Measurements from ENCODE around the gene ADD3. TPM values are rescaled to one million over a fixed set of nuclear protein-coding genes. Genes with fewer than 3 reads are reported as not detected.

The ADD3 gene
- total RNA-seq, 3 donors from 2014 or later = 14.5 to 18.8 (median 16.6) TPM

DNA sequence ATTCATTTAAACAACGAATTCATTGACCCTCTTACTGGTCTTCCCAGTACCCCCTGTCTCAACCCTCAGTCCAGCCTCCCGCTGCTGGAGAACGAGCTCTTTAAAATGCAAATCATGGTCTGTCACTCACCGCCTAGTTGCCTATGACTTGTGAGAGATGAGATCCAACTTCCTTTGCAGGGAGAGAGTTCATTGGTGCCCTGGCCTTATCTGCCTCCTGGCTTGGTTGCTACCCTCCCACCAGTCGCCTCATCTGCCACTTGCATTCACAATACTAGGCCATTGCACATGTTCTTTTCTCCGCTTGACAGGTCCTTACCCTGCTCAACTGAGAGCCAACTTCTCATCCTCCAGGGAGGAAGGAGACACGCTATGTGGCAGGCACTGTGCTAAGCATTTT, 145.6 kb downstream of the ADD3 start:
- ATAC-seq (no peak), DNase-seq (no peak)
- Mint-ChIP-seq H3K36me3 (ENCODE audit: insufficient read depth) (no peaks in the 10 kb centered on the region), H3K4me1 (ENCODE audit: low read depth) (peaks cover 27% of the 10 kb centered on the region), H3K9me3 (no peaks in the 10 kb centered on the region), H3K27me3 (ENCODE audit: low read depth) (peaks cover 77% of the 10 kb centered on the region), H3K4me3 (no peak overlapping the region)

DNA sequence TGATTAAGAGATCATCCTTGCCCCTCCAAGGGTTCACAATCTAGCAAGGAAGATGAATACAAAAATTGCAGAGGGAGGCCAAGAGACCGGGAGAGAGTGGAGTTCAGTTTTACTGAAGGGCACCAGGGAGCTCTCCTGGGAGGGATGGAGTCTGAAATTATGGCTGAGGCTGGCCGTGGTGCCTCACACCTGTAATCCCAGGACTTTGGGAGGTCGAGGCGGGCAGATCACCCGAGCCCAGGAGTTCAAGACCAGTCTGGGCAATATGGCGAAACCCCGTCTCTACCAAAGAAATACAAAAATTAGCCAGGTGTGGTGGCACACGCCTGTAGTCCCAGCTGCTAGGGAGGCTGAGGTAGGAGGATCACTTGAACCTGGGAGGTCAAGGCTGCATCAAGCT, 148.3 kb downstream of the ADD3 start:
- Mint-ChIP-seq H3K27me3 (ENCODE audit: low read depth) (peaks cover 75% of the 10 kb centered on the region), H3K9me3 (no peaks in the 10 kb centered on the region), H3K4me1 (ENCODE audit: low read depth) (peaks cover 27% of the 10 kb centered on the region), H3K4me3 (no peak overlapping the region), H3K36me3 (ENCODE audit: insufficient read depth) (no peaks in the 10 kb centered on the region)
- ATAC-seq (no peak), DNase-seq (no peak)

- Mint-ChIP-seq H3K4me1 (ENCODE audit: low read depth) (peaks cover 26% of the 10 kb centered on the region), H3K27me3 (ENCODE audit: low read depth) (peaks cover 74% of the 10 kb centered on the region), H3K9me3 (no peaks in the 10 kb centered on the region), H3K4me3 (no peak overlapping the region), H3K36me3 (ENCODE audit: insufficient read depth) (no peaks in the 10 kb centered on the region)
- ATAC-seq (no peak), DNase-seq (no peak)
Observed at GRCh38 chr10:110158051-110159005, 150.5 kb downstream of the ADD3 start.

GRCh38 chr10:110160081-110160480, 152.3 kb downstream of the ADD3 start:
- ATAC-seq (no peak), DNase-seq (no peak)
- no peaks in the 10 kb centered on the region for H3K36me3 Mint-ChIP-seq (ENCODE audit: insufficient read depth)
- H3K4me1 Mint-ChIP-seq (ENCODE audit: low read depth) = peaks cover 21% of the 10 kb centered on the region
- no peaks in the 10 kb centered on the region for H3K9me3 Mint-ChIP-seq
- peaks cover 68% of the 10 kb centered on the region for H3K27me3 Mint-ChIP-seq (ENCODE audit: low read depth)
- H3K4me3 Mint-ChIP-seq = no peak overlapping the region

GRCh38 chr10:110160522-110160921, 152.7 kb downstream of the ADD3 start:
- Mint-ChIP-seq H3K4me1 (ENCODE audit: low read depth) (peaks cover 21% of the 10 kb centered on the region), H3K4me3 (no peak overlapping the region), H3K27me3 (ENCODE audit: low read depth) (peaks cover 69% of the 10 kb centered on the region), H3K9me3 (no peaks in the 10 kb centered on the region), H3K36me3 (ENCODE audit: insufficient read depth) (no peaks in the 10 kb centered on the region)
- ATAC-seq = no peak
- DNase-seq = no peak

DNA sequence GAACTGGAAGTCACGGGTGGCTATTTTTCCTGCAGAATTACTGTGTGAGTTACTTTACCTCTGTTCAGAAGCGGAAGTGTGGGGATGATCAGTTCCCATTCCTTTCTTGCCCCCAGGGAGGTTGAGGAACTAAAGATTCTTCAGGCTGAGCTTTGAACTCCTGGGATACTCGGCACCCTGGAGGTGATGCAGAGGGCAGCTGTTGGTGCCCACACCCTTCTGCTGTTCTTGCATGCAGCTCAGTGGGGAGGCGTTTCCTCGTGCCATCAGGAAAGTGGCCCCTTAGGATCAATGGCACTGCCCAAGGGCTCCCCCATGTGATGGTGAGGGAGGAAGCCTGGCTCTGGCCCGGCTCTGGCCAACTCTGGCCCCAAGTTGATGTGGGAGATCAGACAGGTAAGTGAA, 155.0 kb downstream of the ADD3 start:
- Mint-ChIP-seq H3K36me3 (ENCODE audit: insufficient read depth) (no peaks in the 10 kb centered on the region), H3K9me3 (no peaks in the 10 kb centered on the region), H3K27me3 (ENCODE audit: low read depth) (peaks cover 68% of the 10 kb centered on the region), H3K4me1 (ENCODE audit: low read depth) (peaks cover 6% of the 10 kb centered on the region), H3K4me3 (no peak overlapping the region)
- no peak for DNase-seq
- ATAC-seq = no peak

DNA sequence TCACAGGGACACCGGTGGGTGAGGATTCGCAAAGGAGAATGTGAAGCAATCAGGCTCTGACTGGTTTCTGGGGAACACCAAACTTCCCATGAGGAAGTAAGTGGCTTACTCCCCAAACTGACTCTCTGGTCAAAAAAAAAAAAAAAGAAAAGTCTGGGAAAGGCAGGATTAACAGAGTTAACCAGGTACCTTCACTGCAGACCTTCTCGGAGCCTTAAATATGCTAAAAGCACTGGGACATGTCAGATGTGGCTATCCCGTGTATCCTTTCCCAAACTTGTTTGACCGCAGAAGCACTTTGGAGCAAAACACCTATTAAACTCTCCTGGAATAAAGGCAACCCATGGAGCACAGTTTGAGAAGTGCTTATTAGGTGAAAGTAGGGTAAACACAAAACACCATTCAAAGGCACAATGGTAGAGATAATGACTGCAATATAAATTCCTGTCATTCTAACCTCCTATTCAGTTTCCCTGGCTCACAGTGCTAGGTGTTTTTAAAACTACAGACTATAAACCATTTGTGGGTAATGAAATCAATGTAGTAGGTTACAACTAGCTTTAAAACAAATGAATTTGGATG, 155.5 kb downstream of the ADD3 start:
- ATAC-seq (no peak), DNase-seq (no peak)
- Mint-ChIP-seq H3K27me3 (ENCODE audit: low read depth) (peaks cover 68% of the 10 kb centered on the region), H3K36me3 (ENCODE audit: insufficient read depth) (no peaks in the 10 kb centered on the region), H3K9me3 (no peaks in the 10 kb centered on the region), H3K4me1 (ENCODE audit: low read depth) (peaks cover 8% of the 10 kb centered on the region), H3K4me3 (no peak overlapping the region)

GRCh38 chr10:110163841-110164240, 156.1 kb downstream of the ADD3 start:
- H3K36me3 Mint-ChIP-seq (ENCODE audit: insufficient read depth) = no peaks in the 10 kb centered on the region
- H3K9me3 Mint-ChIP-seq = no peaks in the 10 kb centered on the region
- no peak for DNase-seq
- no peak overlapping the region for H3K4me3 Mint-ChIP-seq
- H3K27me3 Mint-ChIP-seq (ENCODE audit: low read depth) = peaks cover 68% of the 10 kb centered on the region
- peaks cover 11% of the 10 kb centered on the region for H3K4me1 Mint-ChIP-seq (ENCODE audit: low read depth)
- no peak for ATAC-seq

DNA sequence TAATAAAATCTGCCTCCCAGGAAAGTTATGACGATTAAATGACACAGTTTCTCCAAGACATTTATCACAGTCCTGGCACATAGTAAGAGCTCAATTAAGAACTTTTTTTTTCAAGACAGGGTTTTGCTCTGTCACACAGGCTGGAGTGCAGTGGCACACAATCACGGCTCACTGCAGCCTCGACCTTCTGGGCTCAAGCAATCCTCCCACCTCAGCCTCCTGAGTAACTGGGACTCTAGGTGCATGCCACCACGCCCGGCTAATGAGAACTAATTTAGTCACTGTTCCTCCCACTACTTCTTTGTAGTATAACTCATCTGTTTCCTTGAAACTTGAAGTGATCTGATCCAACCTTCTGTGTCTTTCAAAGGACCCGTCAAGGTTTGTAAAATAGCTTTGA, 157.5 kb downstream of the ADD3 start:
- Mint-ChIP-seq H3K36me3 (ENCODE audit: insufficient read depth) (no peaks in the 10 kb centered on the region), H3K27me3 (ENCODE audit: low read depth) (peaks cover 72% of the 10 kb centered on the region), H3K4me3 (no peak overlapping the region), H3K9me3 (no peaks in the 10 kb centered on the region), H3K4me1 (ENCODE audit: low read depth) (peaks cover 14% of the 10 kb centered on the region)
- DNase-seq = no peak
- peak in 1 of 2 donors; percentile 60 for ATAC-seq

- Mint-ChIP-seq H3K9me3 (no peaks in the 10 kb centered on the region), H3K4me1 (ENCODE audit: low read depth) (peaks cover 16% of the 10 kb centered on the region), H3K36me3 (ENCODE audit: insufficient read depth) (no peaks in the 10 kb centered on the region), H3K27me3 (ENCODE audit: low read depth) (peaks cover 74% of the 10 kb centered on the region), H3K4me3 (no peak overlapping the region)
- DNase-seq = no peak
- no peak for ATAC-seq
Observed at GRCh38 chr10:110167149-110167548, 159.4 kb downstream of the ADD3 start.

- no peak for DNase-seq
- H3K4me1 Mint-ChIP-seq (ENCODE audit: low read depth) = peaks cover 16% of the 10 kb centered on the region
- H3K4me3 Mint-ChIP-seq = no peak overlapping the region
- H3K27me3 Mint-ChIP-seq (ENCODE audit: low read depth) = peaks cover 79% of the 10 kb centered on the region
- peak; percentile 43 to 62 for ATAC-seq
- H3K36me3 Mint-ChIP-seq (ENCODE audit: insufficient read depth) = no peaks in the 10 kb centered on the region
- no peaks in the 10 kb centered on the region for H3K9me3 Mint-ChIP-seq
Observed at GRCh38 chr10:110168601-110169481, 161.1 kb downstream of the ADD3 start.

- DNase-seq = no peak
- H3K9me3 Mint-ChIP-seq = no peaks in the 10 kb centered on the region
- peaks cover 16% of the 10 kb centered on the region for H3K4me1 Mint-ChIP-seq (ENCODE audit: low read depth)
- H3K36me3 Mint-ChIP-seq (ENCODE audit: insufficient read depth) = no peaks in the 10 kb centered on the region
- ATAC-seq = no peak
- H3K27me3 Mint-ChIP-seq (ENCODE audit: low read depth) = peaks cover 75% of the 10 kb centered on the region
- H3K4me3 Mint-ChIP-seq = no peak overlapping the region
Observed at GRCh38 chr10:110169586-110169985, 161.8 kb downstream of the ADD3 start.

DNA sequence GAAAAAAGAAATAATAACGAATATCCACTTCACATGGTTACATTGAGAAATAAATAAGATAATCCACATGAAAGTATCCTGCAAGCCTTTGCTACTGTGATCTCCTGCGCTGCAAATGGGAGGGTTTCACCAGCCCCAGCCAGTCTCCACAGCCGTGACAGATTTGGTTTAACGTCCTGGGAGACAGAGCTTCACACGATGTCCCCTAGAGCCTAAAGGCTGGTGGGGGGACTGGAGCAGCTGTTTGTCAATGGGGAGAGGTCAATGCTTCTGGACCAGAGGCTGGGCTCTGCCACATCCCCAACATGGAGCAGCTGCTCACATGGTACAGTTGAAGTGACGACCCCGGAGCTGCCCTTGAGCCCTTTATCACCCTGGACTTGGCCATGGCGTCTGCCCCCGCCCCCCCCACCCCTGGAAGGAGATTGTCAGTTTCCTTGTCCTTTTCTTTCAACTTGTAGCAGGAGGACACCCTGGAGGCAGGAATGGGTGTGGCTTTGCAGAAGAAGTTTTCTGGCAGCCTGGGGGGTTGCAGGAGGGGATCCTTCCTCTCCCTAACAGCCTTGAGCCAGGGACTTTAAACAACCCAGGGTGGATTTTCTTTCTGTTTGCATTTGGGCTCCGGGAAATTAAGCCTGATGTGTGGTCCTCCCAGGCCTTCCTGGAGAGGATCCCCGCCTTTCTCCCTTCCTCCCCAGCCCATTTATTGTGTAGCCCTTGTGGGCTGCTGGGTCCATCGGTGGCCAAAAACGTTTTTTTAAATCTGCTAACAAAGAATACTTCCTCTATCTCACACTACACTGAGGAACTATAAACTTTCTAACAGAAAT, 162.6 kb downstream of the ADD3 start:
- Mint-ChIP-seq H3K36me3 (ENCODE audit: insufficient read depth) (no peaks in the 10 kb centered on the region), H3K4me1 (ENCODE audit: low read depth) (peaks cover 16% of the 10 kb centered on the region), H3K27me3 (ENCODE audit: low read depth) (peaks cover 75% of the 10 kb centered on the region), H3K9me3 (no peaks in the 10 kb centered on the region), H3K4me3 (no peak overlapping the region)
- ATAC-seq (no peak), DNase-seq (no peak)

Data from activated T-cell treated with anti-CD3 and anti-CD28 coated beads, Interleukin-2, amount 50 U/mL, for 4 hours (primary cell).